Sigmoid colon (tissue), 7 donors: Measurements from ENCODE around the gene SKAP1. TPM values are rescaled to one million over a fixed set of nuclear protein-coding genes. Genes with fewer than 3 reads are reported as not detected.

Experiments
- DNase-seq: peaks from one replicate; pipeline ENCODE4 v3.0.0-alpha.2; 2019
- H3K27ac ChIP-seq, 4 donors: fragments of 200-600 bp; sonication (generic); one replicate each; pipeline ENCODE4 v1.5.1; 2016 to 2019; ENCODE audit warnings: mild to moderate bottlenecking in 1 of 4
- H3K27me3 ChIP-seq, 3 donors: fragments of 200-600 bp; sonication (generic); one replicate each; pipeline ENCODE4 v1.5.1; 2019; ENCODE audit warnings: mild to moderate bottlenecking in 1 of 3
- H3K36me3 ChIP-seq, 4 donors: fragments of 200-600 bp; sonication (generic); one replicate each; pipeline ENCODE4 v1.5.1; 2016 to 2019
- H3K4me1 ChIP-seq, 4 donors: fragments of 200-600 bp; sonication (generic); one replicate each; pipeline ENCODE4 v1.5.1; 2017 to 2019
- H3K4me3 ChIP-seq, 4 donors: fragments of 200-600 bp; sonication (generic); one replicate each; pipeline ENCODE4 v1.5.1; 2017 to 2019; ENCODE audit warnings: mild to moderate bottlenecking in 2 of 4, moderate library complexity in 1 of 4
- H3K9me3 ChIP-seq, 4 donors: fragments of 200-600 bp in 3 of 4; sonication (generic) in 3 of 4; one replicate each; pipeline versions ENCODE4 v1.5.1 to v1.6.1; 2013 to 2019
- CTCF ChIP-seq, 4 experiments: fragments of 450-650 bp in 3 of 4; fragments of 200-600 bp in 1 of 4; IDR thresholded peaks; one replicate each; pipeline ENCODE4 v1.5.1; 2016 to 2019; ENCODE audit warnings: antibody characterized with exemption in 4 of 4, mild to moderate bottlenecking in 3 of 4, moderate library complexity in 2 of 4
- EP300 ChIP-seq, 4 donors: sonication (generic); formaldehyde crosslinking; IDR thresholded peaks; one replicate each; pipeline ENCODE4 v1.6.1; 2017; ENCODE audit warnings: antibody characterized with exemption in 4 of 4
- POLR2A ChIP-seq, 2 donors: fragments of 450-650 bp; IDR thresholded peaks; one replicate each; pipeline ENCODE4 v1.6.1; 2016; ENCODE audit warnings: antibody characterized with exemption in 2 of 2, mild to moderate bottlenecking in 2 of 2, moderate library complexity in 2 of 2
- POLR2AphosphoS5 ChIP-seq, 4 donors: sonication (generic); formaldehyde crosslinking; IDR thresholded peaks; one replicate each; pipeline ENCODE4 v1.6.1; 2017; ENCODE audit warnings: antibody characterized with exemption in 4 of 4
- WGBS, 2 donors: extraction: QIAGEN DNeasy Blood & Tissue Kit; methylation state at CpG; one replicate each; pipeline ENCODE4 v1.1.7; 2013; 5-methylcytosine and 5-hydroxymethylcytosine counted together
- intact Hi-C: fragments of 100-400 bp; cut with DNase I; formaldehyde crosslinking; loops from one replicate; pipeline ENCODE4 v1.15.1; 2023
- polyA plus RNA-seq, 3 donors: library from polyadenylated mRNA; stranded (reverse); fragments of 200-250 nt; gene quantifications; one replicate each; pipeline ENCODE4 v1.2.3, GENCODE V29; 2013
- total RNA-seq, 4 donors: library from RNA; depleted of rRNA; stranded (reverse); fragments of >200 nt; gene quantifications; one replicate each; pipeline ENCODE4 v1.1.0, GENCODE V29; 2016
- donor health status: healthy with polysubstance abuse.
- donor health status: Bipolar disorder and iron deficiency.
- donor health status: healthy.

Gene SKAP1
- total and polyA plus RNA-seq, 7 donors, result 0.36 to 10.3 (median 1.4) TPM; not detected in 1

GRCh38 chr17:48148854-48149786, 280.9 kb downstream of the SKAP1 start:
- no peak for DNase-seq
- TF ChIP-seq POLR2AphosphoS5 (IDR thresholded peaks at IDR 0.05) (no peak), EP300 (IDR thresholded peaks at IDR 0.05) (no peak), CTCF (IDR thresholded peaks at IDR 0.05) (no peak), POLR2A (IDR thresholded peaks at IDR 0.05) (no peak)
- Histone ChIP-seq H3K36me3 (no peaks in the 10 kb centered on the region), H3K4me3 (no peak overlapping the region), H3K9me3 (no peaks in the 10 kb centered on the region), H3K27me3 (peaks cover 6 to 98% (median 35%) of the 10 kb centered on the region in 3 donors), H3K27ac (no peak overlapping the region), H3K4me1 (no peaks in the 10 kb centered on the region)
- WGBS, 2 donors, result 78% methylated on average over 16 of the region's 16 CpGs
- intact Hi-C loops, result no loop called here

- Histone ChIP-seq H3K27me3 (peaks cover 6 to 98% (median 36%) of the 10 kb centered on the region in 3 donors), H3K27ac (no peak overlapping the region), H3K36me3 (no peaks in the 10 kb centered on the region), H3K4me3 (no peak overlapping the region), H3K4me1 (no peaks in the 10 kb centered on the region), H3K9me3 (no peaks in the 10 kb centered on the region)
- 73 to 76% methylated on average over 14 of the region's 14 CpGs for WGBS, 2 donors
- intact Hi-C loops, result no loop called here
- no peak for DNase-seq
- TF ChIP-seq POLR2A (IDR thresholded peaks at IDR 0.05), result no peak
- TF ChIP-seq POLR2AphosphoS5 (IDR thresholded peaks at IDR 0.05), result no peak
- no peak for TF ChIP-seq CTCF (IDR thresholded peaks at IDR 0.05)
- TF ChIP-seq EP300 (IDR thresholded peaks at IDR 0.05), result no peak
Observed at GRCh38 chr17:48148029-48148770, 281.8 kb downstream of the SKAP1 start.

- WGBS, 2 donors, result 41 to 75% methylated on average over 3 of the region's 3 CpGs
- no peaks in the 10 kb centered on the region for H3K9me3 ChIP-seq
- no peak overlapping the region for H3K27ac ChIP-seq
- no peak overlapping the region for H3K4me3 ChIP-seq
- no peak for DNase-seq
- H3K36me3 ChIP-seq, result no peaks in the 10 kb centered on the region
- no peak for TF ChIP-seq POLR2AphosphoS5 (IDR thresholded peaks at IDR 0.05)
- TF ChIP-seq EP300 (IDR thresholded peaks at IDR 0.05), result no peak
- no peak for TF ChIP-seq POLR2A (IDR thresholded peaks at IDR 0.05)
- TF ChIP-seq CTCF (IDR thresholded peaks at IDR 0.05), result no peak
- intact Hi-C loops, result no loop called here
- H3K4me1 ChIP-seq, result no peaks in the 10 kb centered on the region
- peaks cover 6 to 75% (median 22%) of the 10 kb centered on the region in 3 donors for H3K27me3 ChIP-seq
Observed at GRCh38 chr17:48144976-48145798, 284.8 kb downstream of the SKAP1 start.

- no peak overlapping the region for H3K4me3 ChIP-seq
- H3K4me1 ChIP-seq, result no peaks in the 10 kb centered on the region
- no peak for TF ChIP-seq POLR2A (IDR thresholded peaks at IDR 0.05)
- no peaks in the 10 kb centered on the region for H3K36me3 ChIP-seq
- H3K27me3 ChIP-seq, result peaks cover 0 to 66% (median 12%) of the 10 kb centered on the region in 3 donors
- DNase-seq, result no peak
- H3K9me3 ChIP-seq, result no peaks in the 10 kb centered on the region
- no peak overlapping the region for H3K27ac ChIP-seq
- intact Hi-C loops, result no loop called here
- 64 to 69% methylated on average over 8 of the region's 8 CpGs for WGBS, 2 donors
Observed at GRCh38 chr17:48144231-48144630, 285.8 kb downstream of the SKAP1 start.
